NT2/D1 (cell line): Measurements from ENCODE around the gene HSP90AA1.
"Not testable (repeated sequence)": the region's sequence is repeated elsewhere in the genome, so short reads cannot be mapped to it uniquely, and the experiment has no call there.

Experiments
- DNase-seq: peaks from one replicate; pipeline ENCODE4 v3.0.0-alpha.2; 2011; ENCODE audit warnings: low read depth, low spot score
- H3K27me3 ChIP-seq: 2 replicates; pipeline ENCODE4 v1.6.0; 2011; ENCODE audit warnings: mild to moderate bottlenecking; ENCODE audit not compliant: insufficient read length, insufficient read depth
- H3K36me3 ChIP-seq: 2 replicates; pipeline ENCODE4 v1.6.1; 2011; ENCODE audit warnings: mild to moderate bottlenecking, low read length, mixed read lengths; ENCODE audit not compliant: insufficient read depth, insufficient read length
- H3K4me1 ChIP-seq: 2 replicates; pipeline ENCODE4 v1.5.1; 2011; ENCODE audit not compliant: insufficient read depth, insufficient read length
- H3K4me3 ChIP-seq: 2 replicates; pipeline ENCODE4 v1.5.1; 2011; ENCODE audit warnings: low read depth; ENCODE audit not compliant: insufficient read length
- H3K9ac ChIP-seq: 2 replicates; pipeline ENCODE4 v1.6.0; 2011; ENCODE audit warnings: low read depth; ENCODE audit not compliant: insufficient read length
- H3K9me3 ChIP-seq: 2 replicates; pipeline ENCODE4 v1.5.1; 2011; ENCODE audit warnings: mild to moderate bottlenecking, low read length; ENCODE audit not compliant: insufficient read depth
- SUZ12 ChIP-seq: IDR thresholded peaks from 2 replicates; pipeline ENCODE4 v1.6.1; 2011; ENCODE audit not compliant: insufficient read length, insufficient read depth; ENCODE audit errors: extremely low read depth
- YY1 ChIP-seq: IDR thresholded peaks from 2 replicates; pipeline ENCODE4 v1.6.1; 2011; ENCODE audit not compliant: insufficient read length, insufficient read depth
- ZNF274 ChIP-seq: IDR thresholded peaks from 2 replicates; pipeline ENCODE4 v1.6.1; 2011; ENCODE audit warnings: mild to moderate bottlenecking, low read depth, low read length

The HSP90AA1 gene

GRCh38 chr14:102121567-102121966 is 34.7 kb upstream of the HSP90AA1 start:
- Histone ChIP-seq H3K36me3 (no peaks in the 10 kb centered on the region), H3K9ac (no peak overlapping the region), H3K9me3 (peaks cover 14% of the 10 kb centered on the region; the same call in 1 of the 2 replicates), H3K27me3 (no peaks in the 10 kb centered on the region), H3K4me3 (no peak overlapping the region), H3K4me1 (no peaks in the 10 kb centered on the region)
- no peak for DNase-seq
- TF ChIP-seq ZNF274 (no peak), YY1 (no peak), SUZ12 (no peak)

GRCh38 chr14:102120888-102121287 is 34.0 kb upstream of the HSP90AA1 start:
- H3K9me3 ChIP-seq = peaks cover 14% of the 10 kb centered on the region; the same call in 1 of the 2 replicates
- no peaks in the 10 kb centered on the region for H3K36me3 ChIP-seq
- DNase-seq = no peak
- H3K4me3 ChIP-seq = no peak overlapping the region
- no peaks in the 10 kb centered on the region for H3K27me3 ChIP-seq
- H3K4me1 ChIP-seq = no peaks in the 10 kb centered on the region
- no peak overlapping the region for H3K9ac ChIP-seq
- TF ChIP-seq YY1 (no peak), SUZ12 (no peak), ZNF274 (no peak)

- no peak overlapping the region for H3K9ac ChIP-seq
- no peaks in the 10 kb centered on the region for H3K27me3 ChIP-seq
- no peaks in the 10 kb centered on the region for H3K36me3 ChIP-seq
- H3K9me3 ChIP-seq = peaks cover 14% of the 10 kb centered on the region; the same call in 1 of the 2 replicates
- no peak for DNase-seq
- H3K4me3 ChIP-seq = no peak overlapping the region
- no peaks in the 10 kb centered on the region for H3K4me1 ChIP-seq
- TF ChIP-seq SUZ12 (no peak), ZNF274 (no peak)
These were observed 31.0 kb upstream of the HSP90AA1 start for GRCh38 chr14:102117852-102118251.

GRCh38 chr14:102116361-102117180 is 29.7 kb upstream of the HSP90AA1 start:
- TF ChIP-seq YY1 (no peak), SUZ12 (no peak), ZNF274 (no peak)
- no peak overlapping the region for H3K9ac ChIP-seq
- DNase-seq = no peak
- H3K4me1 ChIP-seq = no peaks in the 10 kb centered on the region
- H3K36me3 ChIP-seq = no peaks in the 10 kb centered on the region
- H3K4me3 ChIP-seq = no peak overlapping the region
- no peaks in the 10 kb centered on the region for H3K27me3 ChIP-seq
- peaks cover 16% of the 10 kb centered on the region; the same call in 1 of the 2 replicates for H3K9me3 ChIP-seq

- no peak for DNase-seq
- Histone ChIP-seq H3K4me3 (no peak overlapping the region), H3K9ac (no peak overlapping the region), H3K36me3 (no peaks in the 10 kb centered on the region), H3K9me3 (peaks cover 8% of the 10 kb centered on the region; the same call in 1 of the 2 replicates), H3K27me3 (no peaks in the 10 kb centered on the region), H3K4me1 (no peaks in the 10 kb centered on the region)
- TF ChIP-seq SUZ12 = no peak
- no peak for TF ChIP-seq YY1
- no peak for TF ChIP-seq ZNF274
These were observed 24.3 kb upstream of the HSP90AA1 start for GRCh38 chr14:102111101-102111500.

- DNase-seq, H3K4me3 ChIP-seq, H3K4me1 ChIP-seq: not testable (repeated sequence)
These were observed 22.5 kb upstream of the HSP90AA1 start for GRCh38 chr14:102109332-102109731.

GRCh38 chr14:102105369-102105768 is 18.5 kb upstream of the HSP90AA1 start:
- H3K36me3 ChIP-seq = peaks cover 3% of the 10 kb centered on the region
- no peaks in the 10 kb centered on the region for H3K9me3 ChIP-seq
- H3K27me3 ChIP-seq = no peaks in the 10 kb centered on the region
- no peak overlapping the region for H3K4me3 ChIP-seq
- no peak overlapping the region for H3K9ac ChIP-seq
- H3K4me1 ChIP-seq = peaks cover 2% of the 10 kb centered on the region
- no peak for DNase-seq
- TF ChIP-seq SUZ12 = no peak
- no peak for TF ChIP-seq YY1
- TF ChIP-seq ZNF274 = no peak

More at GRCh38 chr14:102109332-102109731, 22.5 kb upstream of the HSP90AA1 start:
- H3K27me3 ChIP-seq, H3K36me3 ChIP-seq, H3K9ac ChIP-seq, H3K9me3 ChIP-seq: not testable (repeated sequence)
